HCT116 (cell line): ENCODE measurements around the gene CEACAM19. TPM values are rescaled to one million over a fixed set of nuclear protein-coding genes. Genes with fewer than 3 reads are reported as not detected.

ENCODE experiments used
- ATAC-seq: fragments of 200-7000 bp; cut with Tn5 transposase; 2 replicates; pipeline ENCODE4 v1.9.1; 2020; ENCODE audit warnings: mild to moderate bottlenecking, moderate library complexity
- BruUV-seq: library from RNA; stranded (reverse); fragments of 400-500 nt; replicated peaks from 2 replicates; lab custom pipeline; 2021; lab: Mats Ljungman, UMichigan
- CTCF ChIA-PET: fragments of 300-600 bp; sonication (Branson Sonifier 250); formaldehyde crosslinking; loops from one replicate; lab custom pipeline; 2021; ENCODE audit warnings: antibody characterized with exemption; lab: Charles Lee
- POLR2A ChIA-PET: fragments of 300-600, 350-600 bp; sonication (Branson Sonifier 250); formaldehyde crosslinking; loops from one replicate; lab custom pipeline; 2021; ENCODE audit warnings: antibody characterized with exemption; lab: Charles Lee
- RAD21 ChIA-PET, 2 experiments: fragments of 300-600 bp; sonication (Branson Sonifier 250); formaldehyde crosslinking; loops; one replicate each; lab custom pipeline; 2023; ENCODE audit warnings: low total read pairs in 2 of 2; ENCODE audit not compliant: uncharacterized antibody in 2 of 2, unreplicated experiment in 2 of 2, low non-redundant PET in 1 of 2; lab: Charles Lee
- DNase-seq: peaks from one replicate; pipeline ENCODE4 v3.0.0-alpha.2; 2010; ENCODE audit warnings: low read depth, low spot score
- H2AFZ ChIP-seq: fragments of 200-600 bp; shearing (Covaris generic), sonication (generic); 2 replicates; pipeline ENCODE4 v1.6.1; 2017; ENCODE audit warnings: low read depth, mixed run types, mixed read lengths, antibody characterized with exemption, low read length; ENCODE audit not compliant: poor library complexity, severe bottlenecking
- H3K27ac ChIP-seq: 2 replicates; pipeline ENCODE4 v1.5.1; 2012; ENCODE audit warnings: low read depth, low read length
- H3K27me3 ChIP-seq: fragments of 200-600 bp; sonication (generic); 2 replicates; pipeline ENCODE4 v1.6.1; 2016; ENCODE audit warnings: mixed run types, low read length, mixed read lengths; ENCODE audit not compliant: insufficient read depth
- H3K36me3 ChIP-seq, 2 experiments: fragments of 200-500 bp in 1 of 2; fragments of 200-600 bp in 1 of 2; sonication (Bioruptor generic) in 1 of 2; sonication (generic) in 1 of 2; 2 replicates each; pipeline versions ENCODE4 v1.5.1 to v1.6.1; 2014 to 2016; ENCODE audit warnings: low read length in 2 of 2, inconsistent platforms in 1 of 2, mixed read lengths in 1 of 2, mixed run types in 1 of 2; ENCODE audit not compliant: insufficient read depth in 2 of 2, control insufficient read depth in 1 of 2
- H3K4me1 ChIP-seq, 2 experiments: fragments of 200-600 bp in 1 of 2; sonication (generic) in 1 of 2; 2 replicates each; pipeline versions ENCODE4 v1.5.1 to v1.6.1; 2012 to 2017; ENCODE audit warnings: low read length in 2 of 2, inconsistent platforms in 1 of 2, mild to moderate bottlenecking in 1 of 2, mixed read lengths in 1 of 2, mixed run types in 1 of 2, moderate library complexity in 1 of 2; ENCODE audit not compliant: insufficient read depth in 2 of 2, control insufficient read depth in 1 of 2
- H3K4me2 ChIP-seq: fragments of 200-600 bp; sonication (generic); 2 replicates; pipeline ENCODE4 v1.6.1; 2017; ENCODE audit warnings: mixed run types, low read length, mixed read lengths
- H3K4me3 ChIP-seq, 2 experiments: fragments of 200-600 bp in 1 of 2; sonication (generic) in 1 of 2; replicated peaks in 1 of 2; 2 replicates each; pipeline ENCODE4 v1.5.1; 2011 to 2016; ENCODE audit warnings: low read length in 2 of 2, control low read depth in 1 of 2, low read depth in 1 of 2, mild to moderate bottlenecking in 1 of 2, mixed read lengths in 1 of 2, mixed run types in 1 of 2
- H3K79me2 ChIP-seq: fragments of 200-600 bp; sonication (generic); 2 replicates; pipeline ENCODE4 v1.6.1; 2017; ENCODE audit warnings: mild to moderate bottlenecking, mixed run types, low read length, moderate library complexity, mixed read lengths; ENCODE audit not compliant: insufficient read depth
- H3K9ac ChIP-seq: fragments of 200-600 bp; sonication (generic); 2 replicates; pipeline ENCODE4 v1.6.1; 2016; ENCODE audit warnings: low read length, mixed read lengths
- H3K9me2 ChIP-seq: fragments of 200-600 bp; sonication (generic), shearing (Covaris generic); 2 replicates; pipeline ENCODE4 v1.6.1; 2017; ENCODE audit warnings: mixed run types, mild to moderate bottlenecking, moderate library complexity; ENCODE audit not compliant: insufficient read depth
- H3K9me3 ChIP-seq, 2 experiments: fragments of 200-500 bp in 1 of 2; fragments of 200-600 bp in 1 of 2; sonication (Bioruptor generic) in 1 of 2; sonication (generic) in 1 of 2; 2 replicates each; pipeline ENCODE4 v1.6.1; 2014 to 2017; ENCODE audit warnings: low read length in 2 of 2, mixed read lengths in 2 of 2, inconsistent platforms in 1 of 2, low read depth in 1 of 2, mild to moderate bottlenecking in 1 of 2, mixed run types in 1 of 2, moderate library complexity in 1 of 2; ENCODE audit not compliant: control insufficient read depth in 1 of 2, insufficient read depth in 1 of 2
- H4K20me1 ChIP-seq: fragments of 200-600 bp; sonication (generic), shearing (Covaris generic); 2 replicates; pipeline ENCODE4 v1.6.1; 2017; ENCODE audit warnings: mixed run types, mild to moderate bottlenecking, moderate library complexity; ENCODE audit not compliant: insufficient read depth
- ATF3 ChIP-seq: IDR thresholded peaks from 2 replicates; pipeline ENCODE4 v1.6.1; 2012
- CBX3 ChIP-seq: IDR thresholded peaks from 2 replicates; pipeline ENCODE4 v1.6.1; 2012; ENCODE audit warnings: low read depth
- CEBPB ChIP-seq: IDR thresholded peaks from 2 replicates; pipeline ENCODE4 v1.6.1; 2012; ENCODE audit warnings: low read depth
- ELF1 ChIP-seq: IDR thresholded peaks from 2 replicates; pipeline ENCODE4 v1.6.1; 2012; ENCODE audit warnings: low read depth, borderline replicate concordance
- EZH2phosphoT487 ChIP-seq: fragments of 200-600 bp; IDR thresholded peaks from 2 replicates; pipeline ENCODE4 v1.6.1; 2018; ENCODE audit warnings: antibody characterized with exemption, borderline replicate concordance
- FOSL1 ChIP-seq: IDR thresholded peaks from 2 replicates; pipeline ENCODE4 v1.6.1; 2012; ENCODE audit warnings: low read depth
- JUND ChIP-seq: IDR thresholded peaks from 2 replicates; pipeline ENCODE4 v1.6.1; 2012
- MAX ChIP-seq: IDR thresholded peaks from 2 replicates; pipeline ENCODE4 v1.6.1; 2012
- POLR2A ChIP-seq: IDR thresholded peaks from 2 replicates; pipeline ENCODE4 v1.7.0; 2011; ENCODE audit warnings: borderline replicate concordance; ENCODE audit not compliant: insufficient read depth, insufficient read length; ENCODE audit errors: extremely low read depth
- POLR2AphosphoS5 ChIP-seq: IDR thresholded peaks from 2 replicates; pipeline ENCODE4 v1.6.1; 2011; ENCODE audit warnings: mild to moderate bottlenecking, low read depth, low read length, moderate library complexity
- REST ChIP-seq: IDR thresholded peaks from 2 replicates; pipeline ENCODE4 v1.6.1; 2012; ENCODE audit warnings: low read depth
- SIN3A ChIP-seq: IDR thresholded peaks from 2 replicates; pipeline ENCODE4 v1.6.1; 2012; ENCODE audit warnings: low read depth
- SRF ChIP-seq: IDR thresholded peaks from 2 replicates; pipeline ENCODE4 v1.6.1; 2012; ENCODE audit warnings: low read depth
- TCF7L2 ChIP-seq: IDR thresholded peaks from 2 replicates; pipeline ENCODE4 v1.7.0; 2011; ENCODE audit warnings: borderline replicate concordance, inconsistent platforms; ENCODE audit not compliant: insufficient read depth, insufficient read length; ENCODE audit errors: extremely low read depth
- ZFX ChIP-seq: fragments of 450-650 bp; IDR thresholded peaks from 2 replicates; pipeline ENCODE4 v1.6.1; 2017
- intact Hi-C: fragments of 100-400 bp; cut with micrococcal nuclease; formaldehyde crosslinking; loops from 2 replicates; pipeline ENCODE4 v1.10.0; 2022
- total RNA-seq: library from RNA; stranded (reverse); gene quantifications from one replicate; pipeline ENCODE4 v1.2.1, GENCODE V29; 2021; ENCODE audit not compliant: unreplicated experiment
- TF ChIP-seq, protein P1 (sequence below): IDR thresholded peaks from 2 replicates; pipeline ENCODE4 v1.6.1; 2011; ENCODE audit warnings: mild to moderate bottlenecking, low read length, moderate library complexity; ENCODE audit not compliant: insufficient replicate concordance; ENCODE audit errors: extremely low read depth

The CEACAM19 gene
- total RNA-seq, 1 experiment from 2014 or later: 4.0 TPM

DNA sequence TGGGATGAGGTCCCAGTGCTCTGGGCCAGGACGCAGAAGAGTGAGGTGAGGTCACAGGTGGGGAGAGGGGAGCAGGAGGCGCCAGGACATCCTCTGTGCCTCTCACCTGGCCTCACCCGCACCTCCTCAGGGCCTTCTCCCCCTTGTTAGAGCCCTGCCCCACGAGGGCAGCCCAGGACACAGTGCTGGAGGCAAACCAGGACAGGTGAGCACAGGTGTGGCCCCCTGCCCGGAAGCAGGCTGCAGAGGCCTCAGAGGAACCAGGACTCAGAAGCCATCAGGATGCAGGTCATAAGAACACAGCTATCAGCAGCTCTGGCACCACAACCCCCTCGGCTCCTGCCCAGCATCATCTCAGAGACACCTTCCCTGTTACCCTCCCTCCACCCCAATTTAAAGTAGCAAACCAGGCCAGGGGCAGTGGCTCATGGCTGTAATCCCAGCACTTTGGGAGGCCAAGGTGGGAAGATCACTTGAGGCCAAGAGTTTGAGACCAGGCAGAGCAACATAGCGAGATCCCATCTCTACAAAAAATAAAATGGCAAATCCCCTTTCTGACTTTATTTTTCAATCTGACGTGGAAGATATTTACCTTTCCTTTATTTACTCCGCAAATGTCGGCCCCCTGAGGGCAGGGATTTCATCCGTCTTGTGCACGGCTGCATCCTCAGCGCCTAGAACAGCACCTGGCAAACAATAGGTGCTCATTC is 27.4 kb downstream of the CEACAM19 start, which contains the start of gene CEACAM16:
Gene CEACAM16, plus strand, starts transcription at position 660 of the 710 bp plus-strand sequence. CDS start 2,306 bp downstream, outside the sequence.
- CTCF ChIA-PET: no interaction called here
- TF ChIP-seq TCF7L2: no peak
- TF ChIP-seq MAX: no peak
- no peak for TF ChIP-seq ATF3
- TF ChIP-seq ZFX: no peak
- TF ChIP-seq SIN3A: no peak
- TF ChIP-seq CEBPB: no peak
- no peak for TF ChIP-seq FOSL1
- no peak for TF ChIP-seq ELF1
- TF ChIP-seq REST: no peak
- TF ChIP-seq, protein P1, sequence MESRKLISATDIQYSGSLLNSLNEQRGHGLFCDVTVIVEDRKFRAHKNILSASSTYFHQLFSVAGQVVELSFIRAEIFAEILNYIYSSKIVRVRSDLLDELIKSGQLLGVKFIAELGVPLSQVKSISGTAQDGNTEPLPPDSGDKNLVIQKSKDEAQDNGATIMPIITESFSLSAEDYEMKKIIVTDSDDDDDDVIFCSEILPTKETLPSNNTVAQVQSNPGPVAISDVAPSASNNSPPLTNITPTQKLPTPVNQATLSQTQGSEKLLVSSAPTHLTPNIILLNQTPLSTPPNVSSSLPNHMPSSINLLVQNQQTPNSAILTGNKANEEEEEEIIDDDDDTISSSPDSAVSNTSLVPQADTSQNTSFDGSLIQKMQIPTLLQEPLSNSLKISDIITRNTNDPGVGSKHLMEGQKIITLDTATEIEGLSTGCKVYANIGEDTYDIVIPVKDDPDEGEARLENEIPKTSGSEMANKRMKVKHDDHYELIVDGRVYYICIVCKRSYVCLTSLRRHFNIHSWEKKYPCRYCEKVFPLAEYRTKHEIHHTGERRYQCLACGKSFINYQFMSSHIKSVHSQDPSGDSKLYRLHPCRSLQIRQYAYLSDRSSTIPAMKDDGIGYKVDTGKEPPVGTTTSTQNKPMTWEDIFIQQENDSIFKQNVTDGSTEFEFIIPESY: no peak
- no peak for TF ChIP-seq EZH2phosphoT487
- TF ChIP-seq SRF: no peak
- no peak for TF ChIP-seq POLR2A
- TF ChIP-seq JUND: no peak
- no peak for TF ChIP-seq CBX3
- no peak for TF ChIP-seq POLR2AphosphoS5

More for the DNA sequence above, 27.4 kb downstream of the CEACAM19 start, which contains the start of gene CEACAM16:
- ATAC-seq: no peak
- Histone ChIP-seq H3K36me3 (no peaks in the 10 kb centered on the region), H2AFZ (no peak within 1 kb of the TSS), H4K20me1 (no peaks in the 10 kb centered on the region), H3K79me2 (no peaks in the 10 kb centered on the region), H3K4me1 (peaks cover 19 to 25% of the 10 kb centered on the region in 2 experiments), H3K9me3 (no peaks in the 10 kb centered on the region), H3K27ac (no peak within 1 kb of the TSS), H3K4me2 (no peak within 1 kb of the TSS), H3K9me2 (no peaks in the 10 kb centered on the region), H3K4me3 (no peak within 1 kb of the TSS), H3K27me3 (no peaks in the 10 kb centered on the region), H3K9ac (no peak within 1 kb of the TSS)
- POLR2A ChIA-PET: no interaction called here
- RAD21 ChIA-PET: no interaction called here
- intact Hi-C loops: no loop called here
- no TSS peak for BruUV-seq
- no peak for DNase-seq
